HG03457 (cell line): ENCODE data around the gene CELA3A.
"Not testable (repeated sequence)": the region's sequence is repeated elsewhere in the genome, so short reads cannot be mapped to it uniquely, and the experiment has no call there.

ENCODE experiments used
- ATAC-seq: cut with Tn5 transposase; IDR thresholded peaks from one replicate; pipeline ENCODE4 v1.9.1; 2021; ENCODE audit warnings: moderate number of reproducible peaks; ENCODE audit not compliant: unreplicated experiment

The CELA3A gene, protein sequence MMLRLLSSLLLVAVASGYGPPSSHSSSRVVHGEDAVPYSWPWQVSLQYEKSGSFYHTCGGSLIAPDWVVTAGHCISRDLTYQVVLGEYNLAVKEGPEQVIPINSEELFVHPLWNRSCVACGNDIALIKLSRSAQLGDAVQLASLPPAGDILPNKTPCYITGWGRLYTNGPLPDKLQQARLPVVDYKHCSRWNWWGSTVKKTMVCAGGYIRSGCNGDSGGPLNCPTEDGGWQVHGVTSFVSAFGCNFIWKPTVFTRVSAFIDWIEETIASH

GRCh38 chr1:22001409-22001808, at the start of gene CELA3A:
Gene CELA3A (plus strand): TSS chr1:22001657. CDS start chr1:22001675, 18 bp downstream.
- ATAC-seq, result no peak

DNA sequence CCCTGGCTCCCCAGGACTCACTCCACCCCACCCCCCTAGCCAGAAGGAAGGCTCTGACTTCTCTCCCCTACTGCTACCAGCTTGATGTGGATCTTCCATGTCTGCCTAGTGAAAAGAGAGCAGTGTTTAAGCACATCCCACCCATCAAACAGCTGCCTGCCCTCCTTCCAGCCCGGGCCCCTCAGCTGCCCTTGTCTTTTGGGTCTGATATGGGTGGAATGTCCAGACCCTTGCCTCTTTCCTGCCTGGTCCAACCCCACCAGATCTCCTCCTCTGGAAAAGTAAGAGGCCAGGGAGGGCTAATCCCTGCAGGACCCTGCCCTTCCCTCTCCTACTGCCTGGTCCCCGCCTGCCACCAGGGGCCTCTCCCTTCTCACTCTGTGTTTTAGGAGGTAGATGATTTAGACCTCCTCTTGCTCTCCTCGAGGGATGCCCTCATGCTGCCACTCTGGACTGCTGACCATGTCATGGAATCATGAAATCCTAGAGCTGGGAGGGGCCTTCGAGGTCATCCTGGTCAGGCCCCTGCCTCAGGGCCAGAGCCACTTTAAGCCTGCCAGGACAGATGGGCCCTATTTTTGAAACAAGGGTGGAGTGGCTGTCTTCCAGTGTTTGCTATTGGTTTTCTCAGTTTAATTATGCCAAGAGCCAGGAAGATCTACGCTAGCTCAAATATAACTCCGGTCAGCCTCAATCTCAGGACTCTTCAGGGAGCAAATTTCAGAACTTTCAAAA, 48.5 kb upstream of the CELA3A start:
- ATAC-seq, result no peak

DNA sequence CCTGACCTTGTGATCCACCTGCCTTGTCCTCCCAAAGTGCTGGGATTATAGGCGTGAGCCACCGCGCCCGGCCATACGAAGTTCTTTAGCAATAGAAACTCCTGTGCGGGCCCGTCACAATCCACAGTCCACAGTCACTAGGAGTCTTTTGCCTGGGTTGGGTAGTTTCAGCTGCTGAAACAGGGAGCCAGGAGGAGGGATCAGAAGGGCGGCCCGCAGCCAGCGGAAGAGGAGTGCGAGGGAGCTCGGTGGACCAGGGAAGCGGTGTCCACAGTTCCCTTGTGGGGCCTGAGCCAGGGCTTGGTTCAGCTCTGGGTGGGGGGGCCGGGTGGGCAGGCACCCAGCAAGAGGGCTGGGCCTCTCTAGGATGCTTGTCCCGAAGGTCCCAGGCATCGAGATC, 46.4 kb upstream of the CELA3A start:
- ATAC-seq, result no peak

- no peak for ATAC-seq
Measured at GRCh38 chr1:21955501-21956281, 45.8 kb upstream of the CELA3A start.

DNA sequence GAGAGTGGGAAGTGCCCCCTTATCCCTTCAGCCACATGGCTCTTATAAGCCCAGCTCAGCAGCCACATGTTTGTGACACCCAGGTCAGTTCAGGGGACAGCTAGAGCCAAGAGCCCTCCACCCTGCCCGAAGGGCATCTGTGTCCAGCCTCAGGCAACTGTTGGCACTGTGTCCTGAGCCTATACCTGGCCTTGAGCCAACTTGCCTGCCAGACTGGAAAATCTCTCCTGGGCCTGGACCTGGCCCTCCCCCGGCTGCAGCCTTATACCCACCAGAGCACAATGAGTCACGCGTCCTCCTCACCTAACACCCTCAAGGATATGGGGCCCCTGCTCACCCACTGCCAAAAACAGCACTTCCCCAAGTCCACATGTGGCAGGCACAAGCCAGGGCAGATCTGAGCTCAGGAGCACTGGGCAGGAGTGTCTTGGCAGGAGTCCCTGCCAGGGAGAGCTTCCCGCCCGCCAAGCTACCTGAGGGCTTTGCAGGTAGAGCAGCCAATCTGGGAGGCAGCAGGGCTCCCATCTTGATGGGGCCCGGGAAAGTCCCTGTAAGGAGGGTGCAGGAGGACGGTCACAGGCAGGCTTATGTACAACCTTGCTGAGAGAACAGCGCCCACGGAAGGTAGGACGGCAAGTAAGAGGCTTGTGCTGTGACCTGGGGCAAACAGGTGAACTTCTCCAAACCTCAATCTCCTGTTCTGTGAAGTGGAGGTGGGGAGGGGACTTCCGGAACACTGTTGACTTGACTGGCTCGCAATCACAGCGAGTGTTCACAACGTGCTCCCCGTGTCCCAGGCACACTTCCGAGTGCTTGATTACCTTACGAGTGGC, 44.5 kb upstream of the CELA3A start:
- ATAC-seq, result no peak

DNA sequence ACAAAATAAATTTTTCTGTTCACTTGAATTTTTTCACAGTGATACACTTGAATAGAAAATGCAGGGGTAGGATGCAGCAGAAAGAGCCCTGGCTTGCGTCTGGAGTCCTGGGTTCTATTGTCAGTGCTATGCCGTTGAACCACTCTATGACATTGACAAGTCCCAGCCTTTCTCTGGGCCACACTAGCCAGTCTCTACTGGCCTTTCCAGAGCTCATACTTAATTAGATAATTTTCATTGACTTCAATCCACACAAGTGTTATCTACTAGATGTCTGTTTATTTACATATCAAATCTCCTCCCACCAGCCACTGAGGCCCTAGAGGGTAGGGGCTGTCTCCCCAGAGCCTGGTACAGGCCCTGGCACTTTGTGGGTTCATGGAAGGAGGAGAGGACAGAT, 40.1 kb upstream of the CELA3A start:
- ATAC-seq, result no peak

DNA sequence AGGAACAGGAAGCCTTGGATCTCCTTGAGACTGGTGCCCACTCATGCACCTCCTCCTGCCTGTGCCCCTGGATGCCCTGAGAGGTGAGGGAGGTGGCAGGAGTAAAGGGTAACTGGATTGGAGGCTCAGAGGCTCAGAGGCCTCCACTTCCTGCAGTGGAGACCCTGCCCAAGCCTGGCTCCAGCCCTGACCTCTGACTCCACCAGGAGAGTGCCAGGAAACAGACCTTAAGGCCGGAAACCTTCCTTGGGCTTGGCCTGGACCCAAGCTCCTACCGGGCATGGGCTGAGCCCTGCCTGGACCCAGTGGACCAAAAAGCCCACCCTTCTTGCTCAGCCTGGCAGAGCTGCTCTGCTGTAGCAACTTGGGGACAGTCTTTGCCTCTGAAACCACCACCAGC, 39.7 kb upstream of the CELA3A start:
- ATAC-seq, result no peak

DNA sequence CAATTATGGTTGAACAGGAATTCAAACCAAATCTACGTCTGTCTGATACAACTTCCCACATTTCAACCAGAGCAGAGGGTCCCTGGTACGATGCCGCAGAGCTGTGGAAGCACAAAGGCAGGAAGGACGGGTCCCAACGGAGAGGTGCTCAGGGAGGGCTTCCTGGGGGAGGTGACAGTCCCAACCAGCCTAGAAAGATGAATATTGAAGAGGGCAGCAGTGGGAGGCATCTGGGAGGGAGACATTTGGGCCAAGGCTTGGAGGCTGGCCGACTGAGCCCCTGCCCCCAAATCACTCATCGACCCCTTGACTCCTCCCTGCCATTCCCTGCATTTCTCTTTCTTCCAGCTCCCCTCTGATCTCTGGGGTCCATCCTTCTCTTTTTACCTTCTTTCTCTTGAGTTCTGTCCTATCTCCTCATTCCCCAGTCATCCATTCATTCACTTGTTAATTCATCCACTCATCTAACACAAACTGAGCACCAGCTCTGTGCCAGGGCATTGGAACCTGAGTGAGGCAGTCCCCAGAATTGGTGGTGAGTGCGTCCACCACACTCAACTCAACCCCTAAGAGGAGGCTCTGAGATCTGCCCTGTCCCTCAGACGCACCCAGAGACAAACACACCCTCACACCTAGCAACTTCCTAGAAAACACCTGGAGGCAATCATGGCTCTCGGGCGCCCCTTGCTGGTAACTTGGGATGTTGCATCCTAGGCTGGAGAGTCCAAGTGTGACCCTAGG, 37.8 kb upstream of the CELA3A start:
- no peak for ATAC-seq

DNA sequence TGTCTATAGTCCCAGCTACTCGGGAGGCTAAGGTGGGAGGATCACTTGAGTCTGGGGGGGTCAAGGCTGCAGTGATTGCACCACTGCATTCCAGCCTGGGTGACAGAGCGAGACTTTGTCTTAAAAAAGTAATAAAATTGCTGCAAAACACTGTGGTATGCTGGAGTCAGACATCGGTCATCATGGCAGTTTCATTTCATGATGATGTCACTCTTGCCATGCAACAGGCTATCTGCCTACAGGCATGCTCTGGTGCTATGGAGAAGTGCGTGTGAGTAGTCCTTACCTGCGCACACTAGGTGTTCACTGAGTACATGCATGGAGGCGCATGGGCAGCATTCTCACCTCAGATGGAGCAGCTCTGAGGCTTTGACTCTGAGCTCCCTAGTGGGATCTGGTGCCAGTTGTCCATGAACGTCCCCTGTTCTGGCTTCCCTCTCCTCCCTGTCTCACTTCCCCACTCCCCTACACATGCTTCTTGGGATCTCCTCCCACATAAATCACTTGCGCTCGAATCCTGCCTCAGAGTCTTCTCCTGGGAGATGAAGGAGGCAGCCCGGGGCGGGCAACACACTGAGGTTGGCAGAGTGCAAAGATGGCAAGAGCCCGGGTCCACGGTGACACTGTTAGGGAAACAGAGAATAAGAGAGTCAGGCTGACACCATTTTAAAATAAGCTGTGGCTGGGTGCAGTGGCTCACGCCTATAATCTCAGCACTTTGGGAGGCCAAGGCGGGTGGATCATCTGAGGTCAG, 35.0 kb upstream of the CELA3A start:
- no peak for ATAC-seq

- not testable (repeated sequence) for ATAC-seq
Measured at GRCh38 chr1:21967216-21967615, 34.2 kb upstream of the CELA3A start.

DNA sequence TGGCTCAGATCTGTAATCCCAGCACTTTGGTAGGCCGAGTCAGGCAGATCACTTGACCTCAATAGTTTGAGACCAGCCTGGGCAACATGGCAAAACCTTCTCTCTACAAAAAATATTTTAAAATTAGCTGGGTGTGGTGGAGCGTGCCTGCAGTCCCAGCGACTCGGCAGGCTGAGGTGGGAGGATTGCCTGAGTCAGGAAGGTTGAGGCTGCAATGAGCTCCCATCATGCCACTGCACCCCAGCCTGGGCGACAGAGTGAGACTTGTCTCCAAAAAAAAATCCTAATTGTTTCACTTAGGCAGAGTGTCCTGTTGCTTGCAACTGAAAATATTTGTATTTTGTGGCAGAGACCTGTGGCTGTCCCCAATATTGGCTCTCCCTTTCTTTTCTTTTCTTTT, 32.4 kb upstream of the CELA3A start:
- not testable (repeated sequence) for ATAC-seq

GRCh38 chr1:21970523-21970922, 30.9 kb upstream of the CELA3A start:
- ATAC-seq, result not testable (repeated sequence)

- ATAC-seq, result not testable (repeated sequence)
Measured at GRCh38 chr1:21972973-21973441, 28.4 kb upstream of the CELA3A start.

DNA sequence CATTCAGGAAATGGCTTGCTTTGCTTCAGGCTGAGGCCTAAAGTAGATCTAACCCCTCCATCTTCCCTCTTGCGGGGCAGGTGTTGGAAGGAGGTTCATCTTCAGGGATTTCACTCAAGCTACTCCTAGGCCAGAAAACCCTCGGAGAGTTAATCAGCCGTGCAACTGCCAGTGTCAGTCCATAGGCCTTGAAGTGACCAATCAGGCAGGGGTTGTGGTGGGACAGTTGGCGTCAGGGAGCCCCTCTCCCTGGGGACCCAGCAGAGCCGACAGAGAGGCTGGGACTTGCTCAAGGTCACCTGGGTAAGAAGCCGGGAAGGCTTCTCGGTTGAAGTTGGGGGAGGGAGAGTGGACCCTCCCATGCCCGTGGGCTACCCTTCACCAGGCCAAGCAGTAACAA, 27.5 kb upstream of the CELA3A start:
- ATAC-seq, result not testable (repeated sequence)

GRCh38 chr1:21974699-21975098, 26.8 kb upstream of the CELA3A start:
- not testable (repeated sequence) for ATAC-seq

DNA sequence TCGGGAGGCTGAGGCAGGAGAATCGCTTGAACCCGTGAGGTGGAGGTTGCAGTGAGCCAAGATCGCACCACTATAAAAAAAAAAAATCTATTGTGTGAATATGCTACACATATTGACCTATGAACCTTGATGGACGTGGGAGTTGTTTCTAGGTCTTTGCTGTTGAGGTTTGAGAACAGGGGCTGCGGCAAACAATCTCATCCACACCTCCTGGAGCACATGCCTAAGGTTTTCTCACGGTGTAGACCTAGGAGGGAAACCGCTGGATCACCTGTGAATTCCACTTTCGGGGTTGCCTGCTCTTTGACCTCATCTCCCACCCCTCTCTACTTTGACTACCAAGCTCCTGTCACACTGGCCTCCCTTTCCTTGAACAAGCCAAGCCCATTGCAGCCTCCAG, 26.2 kb upstream of the CELA3A start:
- not testable (repeated sequence) for ATAC-seq

- ATAC-seq, result not testable (repeated sequence)
Measured at GRCh38 chr1:21976703-21977239, 24.7 kb upstream of the CELA3A start, which contains the start of gene CELA3B. Gene CELA3B (plus strand): TSS chr1:21977022. CDS start chr1:21977040, 18 bp downstream.

DNA sequence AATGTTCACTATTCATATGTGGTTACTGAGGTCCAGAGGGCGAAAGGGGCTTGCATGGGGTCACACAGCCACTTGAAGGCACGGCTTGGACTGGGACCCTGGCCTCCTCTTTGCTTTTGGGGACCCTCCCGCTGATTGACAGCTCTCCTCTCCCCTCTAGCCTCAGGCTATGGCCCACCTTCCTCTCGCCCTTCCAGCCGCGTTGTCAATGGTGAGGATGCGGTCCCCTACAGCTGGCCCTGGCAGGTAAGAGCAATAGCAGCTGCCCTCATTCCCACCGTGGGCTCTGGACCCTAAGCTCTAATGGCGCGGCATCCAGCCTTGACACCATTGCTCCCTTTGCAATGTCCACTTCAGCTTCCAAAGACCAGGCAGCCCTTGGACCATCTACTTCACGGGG, 23.2 kb upstream of the CELA3A start:
- not testable (repeated sequence) for ATAC-seq
